Sigmoid colon (tissue), 4 donors: ENCODE measurements around the gene SEC61G.

Experiments used
- EP300 ChIP-seq, 4 donors: sonication (generic); formaldehyde crosslinking; IDR thresholded peaks; one replicate each; pipeline ENCODE4 v1.6.1; 2017; ENCODE audit warnings: antibody characterized with exemption in 4 of 4
- POLR2A ChIP-seq, 2 donors: fragments of 450-650 bp; IDR thresholded peaks; one replicate each; pipeline ENCODE4 v1.6.1; 2016; ENCODE audit warnings: antibody characterized with exemption in 2 of 2, mild to moderate bottlenecking in 2 of 2, moderate library complexity in 2 of 2
- POLR2AphosphoS5 ChIP-seq, 4 donors: sonication (generic); formaldehyde crosslinking; IDR thresholded peaks; one replicate each; pipeline ENCODE4 v1.6.1; 2017; ENCODE audit warnings: antibody characterized with exemption in 4 of 4
- TF ChIP-seq, protein P1 (sequence below), 4 experiments: fragments of 450-650 bp in 3 of 4; fragments of 200-600 bp in 1 of 4; IDR thresholded peaks; one replicate each; pipeline ENCODE4 v1.5.1; 2016 to 2019; ENCODE audit warnings: antibody characterized with exemption in 4 of 4, mild to moderate bottlenecking in 3 of 4, moderate library complexity in 2 of 4

- TF ChIP-seq, protein P1, sequence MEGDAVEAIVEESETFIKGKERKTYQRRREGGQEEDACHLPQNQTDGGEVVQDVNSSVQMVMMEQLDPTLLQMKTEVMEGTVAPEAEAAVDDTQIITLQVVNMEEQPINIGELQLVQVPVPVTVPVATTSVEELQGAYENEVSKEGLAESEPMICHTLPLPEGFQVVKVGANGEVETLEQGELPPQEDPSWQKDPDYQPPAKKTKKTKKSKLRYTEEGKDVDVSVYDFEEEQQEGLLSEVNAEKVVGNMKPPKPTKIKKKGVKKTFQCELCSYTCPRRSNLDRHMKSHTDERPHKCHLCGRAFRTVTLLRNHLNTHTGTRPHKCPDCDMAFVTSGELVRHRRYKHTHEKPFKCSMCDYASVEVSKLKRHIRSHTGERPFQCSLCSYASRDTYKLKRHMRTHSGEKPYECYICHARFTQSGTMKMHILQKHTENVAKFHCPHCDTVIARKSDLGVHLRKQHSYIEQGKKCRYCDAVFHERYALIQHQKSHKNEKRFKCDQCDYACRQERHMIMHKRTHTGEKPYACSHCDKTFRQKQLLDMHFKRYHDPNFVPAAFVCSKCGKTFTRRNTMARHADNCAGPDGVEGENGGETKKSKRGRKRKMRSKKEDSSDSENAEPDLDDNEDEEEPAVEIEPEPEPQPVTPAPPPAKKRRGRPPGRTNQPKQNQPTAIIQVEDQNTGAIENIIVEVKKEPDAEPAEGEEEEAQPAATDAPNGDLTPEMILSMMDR (IDR thresholded peaks at IDR 0.05), result no peak
- TF ChIP-seq POLR2A (IDR thresholded peaks at IDR 0.05), result no peak
- no peak for TF ChIP-seq POLR2AphosphoS5 (IDR thresholded peaks at IDR 0.05)
- TF ChIP-seq EP300 (IDR thresholded peaks at IDR 0.05), result no peak
Measured at GRCh38 chr7:54705436-54705835, 53.6 kb downstream of the SEC61G start.
